ENCODE results near the gene AKAP13. TPM values are rescaled to one million over a fixed set of nuclear protein-coding genes. Genes with fewer than 3 reads are reported as not detected.
"Not testable (repeated sequence)": the region's sequence is repeated elsewhere in the genome, so short reads cannot be mapped to it uniquely, and the experiment has no call there.

AKAP13 gene
- total RNA-seq, 1 experiment from 2014 or later: 54.5 TPM

- no peaks in the 10 kb centered on the region for H3K9me3 ChIP-seq (ENCODE audit: low read depth, low read length, poor library complexity, severe bottlenecking)
- H3K4me3 ChIP-seq (ENCODE audit: low read depth, low read length, poor library complexity, severe bottlenecking): no peak overlapping the region
- H3K4me1 ChIP-seq (ENCODE audit: insufficient read depth, low read length, poor library complexity, severe bottlenecking): peaks cover 32% of the 10 kb centered on the region
- POLR2A ChIA-PET (ENCODE audit: low non-redundant PET): no interaction called here
- no peak overlapping the region for H3K27ac ChIP-seq (ENCODE audit: low read depth, low read length, poor library complexity, severe bottlenecking)
- H3K36me3 ChIP-seq (ENCODE audit: insufficient read depth, low read length, poor library complexity, severe bottlenecking): no peaks in the 10 kb centered on the region
- no peaks in the 10 kb centered on the region for H3K27me3 ChIP-seq (replicated peaks; ENCODE audit: insufficient read depth, low read depth, low read length, poor library complexity)
- TF ChIP-seq EZH2 (IDR thresholded peaks at IDR 0.05; ENCODE audit: borderline replicate concordance, low read depth, low read length, poor library complexity, severe bottlenecking): no peak
- TF ChIP-seq CTCF (conservative IDR thresholded peaks at IDR 0.05; ENCODE audit: low read depth, low read length): no peak
- CTCF ChIA-PET: no interaction called here
- DNase-seq (ENCODE audit: low spot score): no peak
- intact Hi-C loops (cut with micrococcal nuclease; ENCODE audit: unreplicated experiment): no loop called here
- BruUV-seq (replicated peaks): no TSS peak
These were observed 152.3 kb downstream of the AKAP13 start for GRCh38 chr15:85532689-85533088.

DNA sequence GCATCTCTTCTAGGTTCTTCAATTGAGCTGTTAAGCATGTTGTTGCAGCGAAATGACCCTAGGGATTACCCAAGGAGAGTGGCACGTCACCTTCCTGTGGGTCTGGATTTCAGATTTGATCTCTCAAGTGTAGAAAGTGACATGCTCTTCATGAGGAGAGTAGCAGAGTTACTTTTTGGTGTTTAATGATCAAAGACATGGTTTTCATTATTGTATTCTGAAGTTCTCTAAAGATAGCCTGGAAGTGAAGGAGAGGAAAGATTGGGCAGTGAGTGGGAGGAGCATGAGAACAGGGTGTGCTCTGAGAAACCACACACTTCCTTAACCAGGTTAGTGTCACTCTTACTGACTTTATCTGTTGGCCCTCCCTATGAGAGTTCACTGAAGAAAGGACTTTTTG lies 153.6 kb downstream of the AKAP13 start:
- H3K36me3 ChIP-seq (ENCODE audit: insufficient read depth, low read length, poor library complexity, severe bottlenecking): no peaks in the 10 kb centered on the region
- H3K27me3 ChIP-seq (replicated peaks; ENCODE audit: insufficient read depth, low read depth, low read length, poor library complexity): no peaks in the 10 kb centered on the region
- no peak for TF ChIP-seq EZH2 (IDR thresholded peaks at IDR 0.05; ENCODE audit: borderline replicate concordance, low read depth, low read length, poor library complexity, severe bottlenecking)
- TF ChIP-seq CTCF (conservative IDR thresholded peaks at IDR 0.05; ENCODE audit: low read depth, low read length): no peak
- H3K4me1 ChIP-seq (ENCODE audit: insufficient read depth, low read length, poor library complexity, severe bottlenecking): peaks cover 19% of the 10 kb centered on the region
- H3K27ac ChIP-seq (ENCODE audit: low read depth, low read length, poor library complexity, severe bottlenecking): no peak overlapping the region
- no TSS peak for BruUV-seq (replicated peaks)
- intact Hi-C loops (cut with micrococcal nuclease; ENCODE audit: unreplicated experiment): no loop called here
- H3K9me3 ChIP-seq (ENCODE audit: low read depth, low read length, poor library complexity, severe bottlenecking): no peaks in the 10 kb centered on the region
- CTCF ChIA-PET: interaction anchor here (1.0 kb wide), 1 partner anchor 238 kb away, joined by 3 read pairs; no protein-coding TSS in a partner anchor
- POLR2A ChIA-PET (ENCODE audit: low non-redundant PET): no interaction called here
- no peak overlapping the region for H3K4me3 ChIP-seq (ENCODE audit: low read depth, low read length, poor library complexity, severe bottlenecking)
- no peak for DNase-seq (ENCODE audit: low spot score)

- H3K4me3 ChIP-seq (ENCODE audit: low read depth, low read length, poor library complexity, severe bottlenecking); H3K36me3 ChIP-seq (ENCODE audit: insufficient read depth, low read length, poor library complexity, severe bottlenecking); CTCF ChIA-PET; POLR2A ChIA-PET (ENCODE audit: low non-redundant PET); H3K27me3 ChIP-seq (replicated peaks; ENCODE audit: insufficient read depth, low read depth, low read length, poor library complexity); H3K27ac ChIP-seq (ENCODE audit: low read depth, low read length, poor library complexity, severe bottlenecking); intact Hi-C loops (cut with micrococcal nuclease; ENCODE audit: unreplicated experiment); BruUV-seq (replicated peaks); DNase-seq (ENCODE audit: low spot score); H3K9me3 ChIP-seq (ENCODE audit: low read depth, low read length, poor library complexity, severe bottlenecking): not testable (repeated sequence)
- peaks cover 19% of the 10 kb centered on the region for H3K4me1 ChIP-seq (ENCODE audit: insufficient read depth, low read length, poor library complexity, severe bottlenecking)
These were observed 155.3 kb downstream of the AKAP13 start for GRCh38 chr15:85535533-85536330.

- no peak overlapping the region for H3K4me3 ChIP-seq (ENCODE audit: low read depth, low read length, poor library complexity, severe bottlenecking)
- H3K27ac ChIP-seq (ENCODE audit: low read depth, low read length, poor library complexity, severe bottlenecking): no peak overlapping the region
- BruUV-seq (replicated peaks): no TSS peak
- H3K9me3 ChIP-seq (ENCODE audit: low read depth, low read length, poor library complexity, severe bottlenecking): no peaks in the 10 kb centered on the region
- DNase-seq (ENCODE audit: low spot score): no peak
- H3K27me3 ChIP-seq (replicated peaks; ENCODE audit: insufficient read depth, low read depth, low read length, poor library complexity): no peaks in the 10 kb centered on the region
- H3K36me3 ChIP-seq (ENCODE audit: insufficient read depth, low read length, poor library complexity, severe bottlenecking): no peaks in the 10 kb centered on the region
- ChIA-PET CTCF (no interaction called here), POLR2A (ENCODE audit: low non-redundant PET) (no interaction called here)
- H3K4me1 ChIP-seq (ENCODE audit: insufficient read depth, low read length, poor library complexity, severe bottlenecking): peaks cover 15% of the 10 kb centered on the region
- TF ChIP-seq EZH2 (IDR thresholded peaks at IDR 0.05; ENCODE audit: borderline replicate concordance, low read depth, low read length, poor library complexity, severe bottlenecking) (no peak), CTCF (conservative IDR thresholded peaks at IDR 0.05; ENCODE audit: low read depth, low read length) (no peak)
- intact Hi-C loops (cut with micrococcal nuclease; ENCODE audit: unreplicated experiment): no loop called here
These were observed 155.9 kb downstream of the AKAP13 start for GRCh38 chr15:85536341-85536740.

All from A673 (cell line).